ES-I3 (cell line): ENCODE results near the gene DUOX2.

Source experiments
- H3K36me3 ChIP-seq: 2 replicates; pipeline ENCODE4 v1.6.1; 2013; ENCODE audit warnings: mild to moderate bottlenecking, low read length, control low read depth, moderate library complexity; ENCODE audit not compliant: insufficient read depth
- H3K4me1 ChIP-seq: 2 replicates; pipeline ENCODE4 v1.6.1; 2013; ENCODE audit warnings: mild to moderate bottlenecking, control low read depth, low read length; ENCODE audit not compliant: insufficient read depth
- H3K9ac ChIP-seq: 2 replicates; pipeline ENCODE4 v1.6.1; 2013; ENCODE audit warnings: low read depth, mild to moderate bottlenecking, low read length, moderate library complexity
- H3K9me3 ChIP-seq: 2 replicates; pipeline ENCODE4 v1.6.1; 2013; ENCODE audit warnings: mild to moderate bottlenecking, low read length, moderate library complexity; ENCODE audit not compliant: control insufficient read depth, insufficient read depth

Gene DUOX2

GRCh38 chr15:45114076-45114750, at the start of gene DUOX2, which contains the start of gene DUOXA2:
Gene DUOX2 (minus strand): TSS chr15:45114172. CDS start chr15:45113411, 761 bp downstream.
Gene DUOXA2 (plus strand): TSS chr15:45114326. CDS start chr15:45114606, 280 bp downstream.
- Histone ChIP-seq H3K36me3 (no peaks in the 10 kb centered on the region), H3K4me1 (peaks cover 15% of the 10 kb centered on the region), H3K9ac (peak within 1 kb of the TSS; percentile 39; the same call in 1 of the 2 replicates), H3K9me3 (no peaks in the 10 kb centered on the region)

- Histone ChIP-seq H3K9me3 (no peaks in the 10 kb centered on the region), H3K9ac (no peak overlapping the region), H3K4me1 (peaks cover 9% of the 10 kb centered on the region; the same call in 1 of the 2 replicates), H3K36me3 (no peaks in the 10 kb centered on the region)
These were observed 49.5 kb upstream of the DUOX2 start for GRCh38 chr15:45163508-45163856.

- Histone ChIP-seq H3K36me3 (no peaks in the 10 kb centered on the region), H3K4me1 (peaks cover 14% of the 10 kb centered on the region; the same call in 1 of the 2 replicates), H3K9ac (no peak overlapping the region), H3K9me3 (no peaks in the 10 kb centered on the region)
These were observed 49.0 kb upstream of the DUOX2 start for GRCh38 chr15:45162771-45163507.

DNA sequence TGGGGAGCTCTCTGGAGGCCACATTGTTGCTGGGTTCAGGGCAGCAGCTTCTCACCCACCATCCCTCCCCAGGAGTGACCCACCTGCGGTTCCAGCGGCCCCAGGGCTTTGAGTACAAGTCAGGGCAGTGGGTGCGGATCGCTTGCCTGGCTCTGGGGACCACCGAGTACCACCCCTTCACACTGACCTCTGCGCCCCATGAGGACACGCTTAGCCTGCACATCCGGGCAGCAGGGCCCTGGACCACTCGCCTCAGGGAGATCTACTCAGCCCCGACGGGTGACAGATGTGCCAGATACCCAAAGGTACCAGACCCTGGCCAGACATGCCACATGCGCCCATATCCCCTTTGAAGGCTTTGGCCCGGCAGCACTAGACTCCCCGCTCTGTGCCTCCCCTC, 47.7 kb upstream of the DUOX2 start:
- peaks cover 13% of the 10 kb centered on the region; the same call in 1 of the 2 replicates for H3K4me1 ChIP-seq

GRCh38 chr15:45157974-45158373, 44.0 kb upstream of the DUOX2 start:
- Histone ChIP-seq H3K4me1 (peaks cover 13% of the 10 kb centered on the region; the same call in 1 of the 2 replicates), H3K36me3 (no peaks in the 10 kb centered on the region), H3K9ac (no peak overlapping the region), H3K9me3 (no peaks in the 10 kb centered on the region)

More for the DNA sequence above, 47.7 kb upstream of the DUOX2 start:
- Histone ChIP-seq H3K36me3 (no peaks in the 10 kb centered on the region), H3K9ac (no peak overlapping the region), H3K9me3 (no peaks in the 10 kb centered on the region)

DNA sequence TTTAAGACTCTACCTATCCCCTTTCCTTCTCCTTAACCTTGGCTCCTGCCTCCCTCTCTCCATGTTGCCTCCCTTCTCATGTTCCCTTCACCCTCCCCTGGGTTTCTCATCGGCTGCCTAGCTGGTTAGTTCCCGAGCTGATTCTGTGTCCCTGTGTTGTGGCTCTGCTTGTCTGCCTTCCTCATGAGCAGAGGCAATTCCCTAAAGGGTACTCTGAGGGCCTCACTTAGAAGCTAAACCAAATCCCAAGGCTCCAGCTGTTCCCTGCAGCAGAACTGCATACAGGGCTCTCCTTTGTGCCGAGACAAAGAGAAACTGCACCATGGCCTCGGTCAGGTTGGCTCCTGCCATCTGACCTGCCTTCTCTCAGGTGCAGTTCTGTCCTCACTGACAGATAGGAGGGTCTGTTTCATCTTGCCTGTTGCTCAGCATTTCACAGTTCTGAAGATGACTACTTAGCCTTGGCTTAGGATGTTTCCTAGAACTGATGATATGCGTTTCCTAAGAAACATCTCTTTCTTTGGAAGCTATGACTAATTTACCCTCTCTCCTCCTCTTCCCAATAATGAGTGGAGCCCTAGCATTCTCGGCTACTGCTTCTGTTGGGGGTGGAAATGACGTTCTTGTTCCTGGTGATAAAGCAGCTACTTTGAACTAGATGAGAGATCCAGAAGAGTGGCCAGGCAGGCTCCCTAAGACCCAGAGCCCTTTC, 42.9 kb upstream of the DUOX2 start:
- Histone ChIP-seq H3K36me3 (no peaks in the 10 kb centered on the region), H3K9ac (no peak overlapping the region), H3K4me1 (peaks cover 7% of the 10 kb centered on the region; the same call in 1 of the 2 replicates), H3K9me3 (no peaks in the 10 kb centered on the region)

- H3K36me3 ChIP-seq, result no peaks in the 10 kb centered on the region
- H3K4me1 ChIP-seq, result peaks cover 7% of the 10 kb centered on the region; the same call in 1 of the 2 replicates
- no peak overlapping the region for H3K9ac ChIP-seq
- H3K9me3 ChIP-seq, result no peaks in the 10 kb centered on the region
These were observed 41.8 kb upstream of the DUOX2 start for GRCh38 chr15:45155739-45156138.

DNA sequence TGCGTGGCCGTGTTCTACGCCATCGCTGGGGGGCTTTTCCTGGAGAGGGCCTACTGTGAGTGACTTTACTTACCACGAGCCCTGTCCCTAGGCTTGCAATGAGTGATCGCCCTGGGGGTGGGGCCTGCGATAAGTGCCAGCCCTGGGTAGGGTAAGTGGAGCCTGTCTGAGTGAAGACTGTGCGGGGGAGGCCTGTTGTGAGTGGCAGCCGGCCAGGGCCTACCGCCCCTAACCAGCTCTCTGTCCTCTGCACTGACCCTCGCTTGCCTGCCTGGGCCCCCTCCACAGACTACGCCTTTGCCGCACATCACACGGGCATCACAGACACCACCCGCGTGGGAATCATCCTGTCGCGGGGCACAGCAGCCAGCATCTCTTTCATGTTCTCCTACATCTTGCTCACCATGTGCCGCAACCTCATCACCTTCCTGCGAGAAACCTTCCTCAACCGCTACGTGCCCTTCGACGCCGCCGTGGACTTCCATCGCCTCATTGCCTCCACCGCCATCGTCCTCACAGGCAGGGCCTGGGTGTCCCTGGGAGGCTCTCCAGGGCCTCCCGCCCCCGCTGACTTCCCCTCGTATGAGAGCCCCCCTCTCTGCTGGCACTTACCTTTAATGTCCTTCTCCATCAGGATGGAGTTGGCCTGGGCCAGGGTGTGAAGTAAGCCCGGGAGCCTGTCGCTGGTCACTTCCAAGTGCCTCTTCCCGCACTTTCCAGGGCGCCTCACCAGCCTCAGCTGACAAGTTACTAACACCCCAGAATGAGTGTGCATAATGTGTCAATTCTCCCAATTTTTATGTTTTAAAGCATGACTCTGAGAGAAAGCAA, 38.2 kb upstream of the DUOX2 start:
- Histone ChIP-seq H3K4me1 (peaks cover 5% of the 10 kb centered on the region; the same call in 1 of the 2 replicates), H3K9me3 (no peaks in the 10 kb centered on the region), H3K36me3 (no peaks in the 10 kb centered on the region), H3K9ac (no peak overlapping the region)

GRCh38 chr15:45150997-45151396, 37.0 kb upstream of the DUOX2 start:
- H3K4me1 ChIP-seq, result peaks cover 5% of the 10 kb centered on the region; the same call in 1 of the 2 replicates
- H3K9me3 ChIP-seq, result no peaks in the 10 kb centered on the region
- H3K9ac ChIP-seq, result no peak overlapping the region
- no peaks in the 10 kb centered on the region for H3K36me3 ChIP-seq

DNA sequence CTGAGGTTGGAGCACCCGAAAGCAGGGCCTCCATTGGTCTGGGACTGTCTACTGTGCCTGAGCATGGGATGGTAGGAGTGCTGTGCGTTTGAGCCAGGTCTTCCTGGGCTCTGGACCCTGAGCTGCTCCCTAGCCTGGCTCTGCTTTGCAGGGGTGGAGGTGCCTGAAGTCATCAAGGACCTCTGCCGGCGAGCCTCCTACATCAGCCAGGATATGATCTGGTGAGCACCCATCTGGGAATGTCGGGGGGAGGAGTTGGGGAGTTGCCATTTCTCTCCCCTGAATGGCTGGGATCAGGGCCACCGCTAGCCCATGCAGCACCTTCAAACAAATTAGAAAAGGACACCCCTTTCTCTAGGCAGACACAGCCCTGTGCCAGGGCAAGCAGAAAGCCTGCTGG, 36.5 kb upstream of the DUOX2 start:
- Histone ChIP-seq H3K36me3 (no peaks in the 10 kb centered on the region), H3K9me3 (no peaks in the 10 kb centered on the region), H3K4me1 (peaks cover 5% of the 10 kb centered on the region; the same call in 1 of the 2 replicates), H3K9ac (no peak overlapping the region)

DNA sequence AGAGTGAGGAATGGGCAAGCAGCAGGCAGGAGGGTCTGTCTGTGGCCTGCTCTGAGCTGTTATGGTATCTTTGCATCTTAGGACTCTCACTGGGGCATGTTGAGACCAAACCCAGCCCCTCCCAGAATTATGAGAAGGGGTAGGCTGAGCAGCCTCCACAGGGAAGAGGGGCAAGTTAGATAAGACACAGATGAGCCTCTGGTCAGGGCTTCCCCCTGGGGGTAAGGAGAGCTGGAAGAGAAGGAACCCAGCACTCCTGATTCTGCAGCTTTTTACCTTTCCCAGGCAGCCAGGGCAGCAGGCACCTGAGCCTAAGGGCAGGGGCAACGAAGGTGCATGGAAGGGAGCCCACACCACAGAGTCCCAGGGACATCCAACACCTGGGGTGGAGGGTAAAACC, 35.1 kb upstream of the DUOX2 start:
- H3K9me3 ChIP-seq, result no peaks in the 10 kb centered on the region
- H3K4me1 ChIP-seq, result peaks cover 5% of the 10 kb centered on the region; the same call in 1 of the 2 replicates
- no peaks in the 10 kb centered on the region for H3K36me3 ChIP-seq
- no peak overlapping the region for H3K9ac ChIP-seq

DNA sequence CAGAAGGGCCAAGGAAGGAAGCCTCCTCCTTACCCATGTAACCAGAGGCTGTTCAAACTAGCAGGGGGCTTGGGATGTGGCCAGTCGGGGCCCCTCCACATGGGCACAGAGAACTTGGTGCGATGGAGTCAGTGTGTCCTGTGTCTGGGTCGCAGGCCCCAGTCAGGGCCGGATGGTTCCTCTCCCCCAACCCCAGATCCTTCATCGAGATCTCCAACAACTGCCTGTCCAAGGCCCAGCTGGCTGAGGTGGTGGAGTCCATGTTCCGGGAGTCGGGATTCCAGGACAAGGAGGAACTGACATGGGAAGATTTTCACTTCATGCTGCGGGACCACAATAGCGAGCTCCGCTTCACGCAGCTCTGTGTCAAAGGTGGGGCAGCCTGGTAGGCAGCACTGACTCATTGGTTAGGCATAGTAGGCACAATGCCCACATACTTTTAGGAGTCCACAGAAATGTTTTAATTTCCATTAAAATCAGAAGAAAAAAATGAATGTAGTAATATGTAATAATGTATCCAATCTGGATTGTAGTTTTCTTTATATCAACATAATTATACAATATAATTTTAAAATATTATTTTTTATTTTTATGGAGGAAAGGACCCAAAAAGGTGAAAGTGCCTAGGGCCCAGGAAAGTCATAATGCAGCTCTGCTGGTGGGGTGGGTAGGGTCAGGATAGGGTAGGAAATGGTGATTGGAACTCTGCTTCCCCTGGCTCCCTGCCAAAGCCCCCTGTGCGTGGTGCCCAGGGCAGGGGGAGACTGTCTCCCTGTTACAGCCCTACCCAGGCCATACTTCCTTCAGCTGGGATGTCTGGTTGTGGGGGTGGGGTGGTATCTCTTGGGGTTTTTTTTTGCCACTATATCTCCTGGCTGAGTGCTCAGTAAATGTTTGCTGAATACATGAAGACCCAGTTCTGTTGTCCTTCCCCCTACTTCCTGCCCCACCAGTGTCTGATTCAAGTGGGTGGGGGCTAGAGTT, 34.4 kb upstream of the DUOX2 start:
- Histone ChIP-seq H3K4me1 (peaks cover 5% of the 10 kb centered on the region; the same call in 1 of the 2 replicates), H3K9me3 (no peaks in the 10 kb centered on the region), H3K36me3 (no peaks in the 10 kb centered on the region), H3K9ac (no peak overlapping the region)

DNA sequence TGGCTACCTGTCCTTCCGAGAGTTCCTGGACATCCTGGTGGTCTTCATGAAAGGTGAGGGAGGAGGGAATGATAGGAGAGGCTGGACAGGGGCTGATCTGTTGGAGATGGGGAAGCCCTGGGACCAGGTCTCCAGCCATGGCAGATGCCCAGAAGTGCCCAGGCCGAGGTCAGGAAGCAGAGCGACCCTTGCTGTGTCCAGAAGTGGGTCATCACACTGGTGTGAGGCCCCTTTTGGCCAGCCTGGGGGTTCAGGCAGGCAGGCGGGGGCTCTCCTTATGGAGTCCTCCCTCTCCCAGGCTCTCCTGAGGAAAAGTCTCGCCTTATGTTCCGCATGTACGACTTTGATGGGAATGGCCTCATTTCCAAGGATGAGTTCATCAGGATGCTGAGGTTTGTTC, 33.6 kb upstream of the DUOX2 start:
- Histone ChIP-seq H3K9me3 (no peaks in the 10 kb centered on the region), H3K4me1 (peaks cover 5% of the 10 kb centered on the region; the same call in 1 of the 2 replicates), H3K36me3 (no peaks in the 10 kb centered on the region)

More for the DNA sequence above, 33.6 kb upstream of the DUOX2 start:
- no peak overlapping the region for H3K9ac ChIP-seq
